Stimulated activated CD8-positive, alpha-beta memory T cell treated with anti-CD3 and anti-CD28 coated beads, Interleukin-15, amount 100 ng/mL, for 48 hours (primary cell): Measurements from ENCODE around the gene PXT1.
"Not testable (repeated sequence)": the region's sequence is repeated elsewhere in the genome, so short reads cannot be mapped to it uniquely, and the experiment has no call there.

Source experiments
- DNase-seq, 2 donors: peaks; one replicate each; pipeline ENCODE4 v3.0.0-alpha.2; 2020; ENCODE audit warnings: low read depth in 2 of 2

Gene PXT1

DNA sequence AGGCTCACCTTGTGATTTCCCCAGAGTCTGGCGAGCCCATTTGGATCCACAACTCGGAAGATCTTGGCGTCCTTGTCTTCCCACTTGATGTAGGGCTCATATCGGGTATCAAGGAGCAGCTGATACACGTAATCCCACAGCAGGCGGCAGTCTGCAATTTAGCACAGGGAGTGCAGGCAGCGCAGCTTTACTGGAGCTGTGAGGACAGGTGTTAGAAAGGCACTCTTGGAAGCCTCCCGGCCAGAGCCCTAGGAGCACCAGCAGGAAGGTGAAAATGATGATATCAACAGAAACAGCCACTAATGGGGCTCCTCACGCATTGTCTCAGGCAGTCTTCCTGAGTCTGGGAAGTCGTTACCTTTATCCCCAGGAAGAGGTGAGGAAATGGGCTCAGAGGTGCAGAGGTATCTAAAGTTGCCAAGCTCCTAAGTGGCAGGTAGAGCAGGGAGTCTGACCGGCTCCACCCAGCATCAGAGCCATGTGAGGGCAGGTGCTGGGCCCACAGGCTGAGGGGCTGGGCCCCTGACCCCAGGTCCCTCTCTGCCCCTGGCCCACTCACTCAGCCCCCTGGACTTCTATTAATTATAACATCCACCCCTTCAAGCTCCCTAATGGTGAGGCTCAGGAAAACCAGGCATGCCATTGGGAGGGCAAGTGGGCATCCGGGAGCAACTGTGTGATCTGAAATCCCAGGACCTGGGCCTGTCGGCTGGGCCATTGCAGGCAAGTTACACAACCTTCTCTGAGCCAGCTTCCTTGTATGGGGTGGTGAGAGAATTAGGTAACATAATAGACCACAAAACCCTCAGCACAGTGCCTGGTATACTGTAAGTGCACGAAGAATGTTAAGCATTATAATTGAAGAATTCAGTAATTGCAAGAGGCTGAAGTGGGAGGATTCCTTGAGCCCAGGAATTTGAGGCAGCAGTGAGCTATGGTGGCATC is 73.5 kb downstream of the PXT1 start:
- DNase-seq: no peak

DNA sequence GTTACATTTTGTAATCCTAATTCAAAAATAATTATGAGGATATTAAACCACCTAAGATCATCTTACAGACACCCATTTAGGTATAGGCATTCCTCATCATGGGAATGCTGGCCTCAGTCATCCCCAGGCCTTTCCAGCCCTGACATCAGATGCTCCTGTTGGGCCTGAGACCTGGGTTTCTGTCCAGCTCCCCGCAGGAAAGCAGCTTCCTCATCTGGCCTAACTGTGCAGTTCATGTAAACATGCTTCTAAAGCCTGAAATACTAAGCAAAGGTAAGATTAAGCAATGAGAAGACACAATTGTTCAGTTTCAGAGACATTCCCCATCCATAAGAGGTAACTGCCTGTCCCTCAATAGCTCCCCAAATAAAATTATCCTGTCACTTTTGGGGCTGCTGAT is 74.2 kb downstream of the PXT1 start:
- no peak for DNase-seq

DNA sequence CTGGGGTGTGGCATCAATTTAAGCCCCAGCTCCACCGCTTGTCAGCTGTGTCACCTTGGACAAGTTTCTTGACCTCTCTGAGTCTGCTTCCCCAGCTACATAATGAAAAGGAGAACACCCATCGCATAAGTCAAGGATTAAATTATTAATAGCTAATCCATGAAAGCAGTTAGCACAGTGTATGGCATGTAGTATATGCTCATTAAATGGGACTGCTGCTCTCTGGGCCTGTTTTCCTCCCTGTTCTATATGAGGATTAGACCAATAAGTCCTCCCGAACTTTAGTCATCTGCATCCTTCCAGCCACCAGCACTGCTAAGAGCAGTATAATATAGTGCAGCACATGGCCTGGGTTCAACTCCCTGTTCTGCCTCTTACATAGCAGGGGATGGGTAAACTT is 74.9 kb downstream of the PXT1 start:
- no peak for DNase-seq

DNA sequence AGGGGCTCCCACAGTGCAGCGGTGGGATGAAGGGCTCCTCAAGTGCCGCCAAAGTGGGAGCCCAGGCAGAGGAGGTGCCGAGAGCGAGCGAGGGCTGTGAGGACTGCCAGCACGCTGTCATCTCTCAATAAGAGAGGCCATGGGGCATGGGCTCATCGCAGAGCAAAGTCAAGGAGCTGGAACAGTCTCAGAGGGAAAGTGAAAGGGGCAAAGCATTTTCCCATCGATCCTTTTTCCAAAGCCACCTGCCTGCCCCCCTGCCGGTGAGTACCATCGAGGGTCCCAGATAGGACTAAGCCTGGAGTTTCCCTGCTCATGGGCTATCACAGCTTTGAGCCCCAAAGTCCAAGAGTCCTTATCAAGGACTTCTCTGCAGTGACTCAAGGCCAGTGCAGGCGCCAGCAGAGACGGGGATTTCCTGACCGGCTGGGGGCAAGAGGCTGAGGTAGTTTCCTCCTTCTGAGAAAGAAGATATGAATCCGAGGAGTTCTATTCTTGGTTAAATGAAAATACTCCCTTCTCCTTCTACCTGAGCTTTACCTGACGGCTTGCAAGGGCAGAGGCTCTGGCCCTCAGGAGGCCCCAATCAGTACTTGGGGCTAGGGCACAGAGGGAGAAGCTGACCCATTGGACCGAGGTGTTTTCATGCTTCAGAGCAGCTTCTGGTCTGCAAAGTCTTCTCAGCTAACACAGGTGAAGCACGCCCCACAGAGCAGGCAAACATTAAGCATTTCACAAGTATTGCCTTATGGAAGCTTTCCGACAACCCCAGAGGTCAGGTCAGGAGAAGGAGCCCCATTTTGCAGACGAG is 77.8 kb downstream of the PXT1 start:
- DNase-seq: no peak

DNA sequence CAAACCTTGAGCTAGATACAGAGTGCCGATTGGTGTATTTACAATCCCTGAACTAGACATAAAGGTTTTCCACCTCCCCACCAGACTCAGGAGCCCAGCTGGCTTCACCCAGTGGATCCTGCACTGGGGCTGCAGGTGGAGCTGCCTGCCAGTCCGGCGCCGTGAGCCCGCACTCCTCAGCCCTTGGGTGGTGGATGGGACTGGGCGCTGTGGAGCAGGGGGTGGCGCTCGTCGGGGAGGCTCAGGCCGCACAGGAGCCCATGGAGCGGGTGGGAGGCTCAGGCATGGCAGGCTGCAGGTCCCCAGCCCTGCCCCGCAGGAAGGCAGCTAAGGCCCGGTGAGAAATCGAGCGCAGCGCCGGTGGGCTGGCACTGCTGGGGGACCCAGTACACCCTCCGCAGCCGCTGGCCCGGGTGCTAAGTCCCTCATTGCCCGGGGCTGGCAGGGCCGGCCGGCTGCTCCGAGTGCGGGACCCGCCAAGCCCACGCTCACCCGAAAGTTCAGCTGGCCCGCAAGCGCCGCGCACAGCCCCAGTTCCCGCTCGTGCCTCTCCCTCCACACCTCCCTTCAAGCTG is 78.5 kb downstream of the PXT1 start:
- not testable (repeated sequence) for DNase-seq

DNA sequence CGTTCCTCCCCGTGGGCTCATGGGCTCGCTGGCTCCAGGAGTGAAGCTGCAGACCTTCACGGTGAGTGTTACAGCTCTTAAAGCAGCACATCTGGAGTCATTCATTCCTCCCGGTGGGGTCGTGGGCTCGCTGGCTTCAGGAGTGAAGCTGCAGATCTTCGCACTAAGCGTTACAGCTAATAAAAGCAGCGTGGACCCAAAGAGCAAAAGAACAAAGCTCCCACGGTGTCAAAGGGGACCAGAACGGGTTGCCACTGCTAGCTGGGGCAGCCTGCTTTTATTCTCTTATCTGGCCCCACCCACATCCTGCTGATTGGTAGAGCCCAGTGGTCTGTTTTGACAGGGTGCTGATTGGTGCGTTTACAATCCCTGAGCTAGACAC is 79.3 kb downstream of the PXT1 start:
- not testable (repeated sequence) for DNase-seq

DNA sequence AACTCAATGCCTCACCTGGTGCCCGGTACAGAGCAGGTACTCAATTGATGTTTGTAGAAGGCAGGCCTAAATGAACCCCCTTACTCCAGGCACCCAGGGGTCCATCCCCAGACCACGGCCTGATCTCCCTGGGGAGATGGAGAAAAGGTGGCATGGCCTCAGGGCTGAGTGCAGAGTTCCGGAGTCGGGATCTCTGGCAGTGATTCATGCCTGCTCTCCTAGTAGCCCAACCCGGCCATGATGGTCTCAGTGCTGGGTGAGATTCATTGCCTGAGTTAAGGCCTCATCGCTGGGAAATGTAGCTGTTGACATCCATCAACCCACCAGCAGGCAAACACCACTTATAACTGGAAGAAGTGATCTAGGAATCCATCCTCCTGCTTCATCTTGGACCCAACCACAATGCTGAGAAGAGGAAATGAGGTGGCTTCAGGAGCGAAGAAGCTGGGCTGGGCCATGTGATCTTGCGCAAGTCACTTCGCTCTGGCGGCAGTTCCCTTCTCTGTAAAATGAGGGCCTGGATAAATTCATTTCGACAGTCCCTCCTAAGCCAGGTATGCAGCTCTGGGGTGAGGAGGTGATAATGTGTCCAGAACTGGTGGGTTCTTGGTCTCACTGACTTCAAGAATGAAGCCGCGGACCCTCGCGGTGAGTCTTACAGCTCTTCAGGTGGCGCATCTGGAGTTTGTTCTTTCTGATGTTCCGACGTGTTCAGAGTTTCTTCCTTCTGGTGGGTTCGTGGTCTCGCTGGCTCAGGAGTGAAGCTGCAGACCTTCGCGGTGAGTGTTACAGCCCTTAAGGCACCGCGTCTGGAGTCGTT is 79.9 kb downstream of the PXT1 start:
- DNase-seq: no peak

DNA sequence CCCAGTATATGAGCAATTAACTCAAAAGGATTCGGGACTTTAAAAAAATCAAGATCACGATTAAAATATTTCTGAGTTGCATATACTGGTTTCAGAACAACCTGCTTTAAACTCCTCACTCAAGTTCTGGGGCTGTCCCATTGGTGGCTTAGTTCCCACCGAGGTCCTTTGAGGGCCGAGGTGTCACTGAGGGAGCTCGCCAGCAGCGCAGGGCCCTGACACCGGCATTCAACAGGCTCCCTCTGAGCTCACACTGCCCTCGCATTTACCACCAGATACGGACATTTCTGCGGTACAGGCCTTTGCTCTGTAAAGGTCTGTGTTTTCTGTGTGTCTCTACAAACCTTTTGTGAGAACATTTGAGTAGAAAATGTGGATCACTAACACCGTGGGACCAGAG is 81.6 kb downstream of the PXT1 start:
- no peak for DNase-seq

DNA sequence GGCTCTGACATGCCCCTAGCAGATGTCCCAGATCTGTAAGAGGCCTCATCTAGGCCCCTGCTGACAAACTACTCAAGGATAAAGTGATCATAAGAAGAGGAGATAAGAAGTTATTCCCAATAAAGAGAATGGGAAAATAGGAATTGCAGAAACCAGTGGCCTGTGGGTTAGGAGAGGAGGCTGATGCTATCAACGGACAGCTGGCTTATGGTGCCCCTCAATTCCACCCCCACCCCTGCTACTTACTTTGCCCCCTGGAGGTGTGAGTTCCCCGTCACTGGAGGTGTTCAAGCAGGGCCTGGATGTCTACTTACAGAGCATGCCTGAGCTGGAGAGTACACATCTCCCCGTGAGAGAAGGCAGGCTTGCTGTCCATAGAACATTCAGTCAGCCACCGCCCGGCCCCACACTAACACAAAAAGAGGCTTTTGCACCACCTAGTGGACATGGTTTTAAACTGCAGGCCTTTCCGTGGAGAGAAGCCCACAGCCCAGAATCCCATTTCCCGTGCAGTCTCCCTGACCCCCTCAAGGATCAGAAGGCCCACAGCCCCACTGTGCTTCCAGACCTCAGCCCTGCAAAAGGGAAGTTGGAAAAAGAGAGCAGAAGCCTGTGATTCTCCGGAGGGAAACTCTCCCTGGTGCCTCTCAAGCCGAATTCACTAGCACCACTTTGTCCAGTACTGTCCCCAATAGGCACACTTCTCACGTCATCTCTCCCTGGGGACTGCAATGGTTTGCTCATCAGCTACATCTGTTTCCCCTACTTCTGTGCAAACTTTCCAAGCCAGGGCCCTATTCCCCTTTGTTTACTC is 82.2 kb downstream of the PXT1 start:
- DNase-seq: peak; percentile 22 to 34

DNA sequence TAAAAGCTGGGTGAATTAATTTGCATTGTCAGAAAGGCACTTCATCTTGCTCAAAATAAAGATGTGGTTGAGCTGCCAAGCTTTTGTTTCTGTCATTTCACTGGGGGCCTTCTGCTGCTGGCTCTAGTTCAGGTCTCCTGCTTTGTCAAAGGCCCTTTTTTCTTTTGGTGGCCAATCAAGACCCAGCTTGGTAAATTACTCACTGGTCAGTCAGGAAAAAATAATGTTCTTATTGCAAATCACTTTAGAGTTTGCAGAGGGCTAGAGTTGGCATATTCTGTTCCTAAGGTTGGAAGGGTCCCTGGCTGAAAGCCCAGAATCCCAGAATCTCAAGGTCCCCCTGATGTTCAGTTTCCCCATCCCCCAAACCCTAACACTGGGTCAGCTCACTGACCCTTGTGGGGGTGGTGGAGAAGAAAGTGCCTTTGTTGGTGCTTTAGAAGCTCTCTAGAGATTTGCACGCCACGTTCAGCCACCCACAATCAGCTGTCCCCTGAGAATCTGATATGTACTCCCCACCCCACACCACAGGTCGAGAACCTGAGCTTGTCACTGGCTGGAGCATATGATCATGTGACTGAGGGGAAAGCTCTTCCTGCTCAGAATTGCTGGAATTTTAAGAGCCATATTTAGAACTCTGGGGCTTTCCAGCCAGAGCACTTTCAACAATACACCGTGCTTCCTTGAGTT is 84.3 kb downstream of the PXT1 start:
- no peak for DNase-seq

DNA sequence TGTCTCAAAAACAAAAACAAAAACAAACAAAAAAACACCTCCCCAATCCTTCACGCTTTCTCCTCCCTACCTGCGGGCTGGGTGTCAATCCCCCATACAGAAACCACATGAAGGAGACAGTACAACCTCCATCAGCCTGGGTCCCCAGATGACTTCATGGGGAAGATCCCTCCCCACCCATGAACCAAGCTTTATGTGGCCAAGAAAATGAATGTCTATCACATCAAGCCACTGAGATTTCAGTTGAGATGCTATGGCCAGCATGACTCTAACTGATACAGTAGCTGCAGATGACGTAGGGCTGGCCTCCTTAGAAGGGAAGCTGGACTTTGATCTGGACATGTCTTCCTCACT is 84.8 kb downstream of the PXT1 start:
- DNase-seq: peak in 1 of 2 donors; percentile 4

DNA sequence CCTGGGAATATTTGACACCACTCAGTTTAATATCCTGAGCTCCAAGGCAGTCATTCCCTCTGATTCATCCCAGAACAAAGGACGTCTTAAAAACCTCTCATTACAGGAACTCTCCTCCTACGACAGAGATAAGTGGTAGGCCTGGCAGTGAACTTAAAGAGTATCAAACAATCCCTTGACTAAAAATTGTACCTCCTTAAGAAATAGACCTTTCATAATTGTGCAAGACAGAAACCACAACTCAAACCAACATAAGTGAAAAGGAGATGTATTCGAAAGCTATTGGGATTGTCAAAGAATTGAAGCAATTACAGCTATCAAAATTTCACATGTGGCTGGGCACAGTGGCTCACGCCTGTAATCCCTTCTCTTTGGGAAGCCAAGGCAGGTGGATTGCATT is 86.8 kb downstream of the PXT1 start:
- no peak for DNase-seq

DNA sequence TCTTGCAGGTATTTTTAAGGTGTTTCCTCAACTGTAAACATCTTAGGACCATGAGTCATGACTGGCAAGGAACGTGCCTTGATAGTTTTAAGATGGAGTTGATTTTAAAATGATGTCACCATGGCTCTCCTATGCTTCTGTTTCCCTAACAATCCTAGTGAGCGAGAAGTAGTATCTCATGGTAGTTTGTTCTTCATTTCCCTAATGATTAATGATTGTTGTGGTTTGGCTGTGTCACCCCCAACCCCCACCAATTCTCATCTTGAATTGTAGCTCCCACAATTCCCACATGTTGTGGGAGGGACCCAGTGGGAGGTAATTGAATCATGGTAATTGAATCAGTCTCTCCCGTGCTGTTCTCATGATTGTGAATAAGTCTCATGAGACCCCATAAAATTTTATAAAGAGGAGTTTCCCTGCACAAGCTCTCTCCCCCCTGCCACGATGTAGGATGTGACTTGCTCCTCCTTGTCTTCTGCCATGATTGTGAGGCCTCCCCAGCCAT is 89.2 kb downstream of the PXT1 start:
- no peak for DNase-seq

DNA sequence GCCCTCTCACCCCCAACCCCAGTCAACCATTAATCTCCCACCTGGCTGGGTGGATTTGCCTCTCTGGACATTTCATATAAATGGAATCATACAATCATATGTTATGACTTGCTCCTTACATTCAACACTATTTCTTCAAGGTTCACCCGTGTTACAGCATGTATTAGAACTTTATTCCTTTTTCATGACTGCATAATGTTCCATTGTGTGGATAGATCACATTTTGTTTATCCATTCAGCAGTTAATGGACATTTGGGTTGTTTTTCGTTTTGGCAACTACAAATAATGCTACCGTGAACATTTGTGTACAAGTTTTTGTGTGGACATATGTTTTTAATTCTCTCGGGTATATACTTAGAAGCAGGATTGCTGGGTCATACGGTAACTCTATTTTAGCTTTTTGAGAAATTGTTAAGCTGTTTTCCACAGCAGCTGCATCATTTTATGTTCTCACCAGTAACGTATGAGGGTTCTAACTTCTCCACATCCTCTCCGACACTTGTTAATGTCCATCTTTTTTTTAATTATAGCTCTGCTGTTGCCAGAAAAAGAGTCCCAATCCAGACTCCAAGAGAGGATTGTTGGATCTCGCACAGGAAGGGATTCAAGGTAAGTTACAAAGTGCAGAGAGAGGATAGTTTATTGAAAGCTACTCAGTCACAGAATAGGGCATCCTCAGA is 90.0 kb downstream of the PXT1 start:
- no peak for DNase-seq

DNA sequence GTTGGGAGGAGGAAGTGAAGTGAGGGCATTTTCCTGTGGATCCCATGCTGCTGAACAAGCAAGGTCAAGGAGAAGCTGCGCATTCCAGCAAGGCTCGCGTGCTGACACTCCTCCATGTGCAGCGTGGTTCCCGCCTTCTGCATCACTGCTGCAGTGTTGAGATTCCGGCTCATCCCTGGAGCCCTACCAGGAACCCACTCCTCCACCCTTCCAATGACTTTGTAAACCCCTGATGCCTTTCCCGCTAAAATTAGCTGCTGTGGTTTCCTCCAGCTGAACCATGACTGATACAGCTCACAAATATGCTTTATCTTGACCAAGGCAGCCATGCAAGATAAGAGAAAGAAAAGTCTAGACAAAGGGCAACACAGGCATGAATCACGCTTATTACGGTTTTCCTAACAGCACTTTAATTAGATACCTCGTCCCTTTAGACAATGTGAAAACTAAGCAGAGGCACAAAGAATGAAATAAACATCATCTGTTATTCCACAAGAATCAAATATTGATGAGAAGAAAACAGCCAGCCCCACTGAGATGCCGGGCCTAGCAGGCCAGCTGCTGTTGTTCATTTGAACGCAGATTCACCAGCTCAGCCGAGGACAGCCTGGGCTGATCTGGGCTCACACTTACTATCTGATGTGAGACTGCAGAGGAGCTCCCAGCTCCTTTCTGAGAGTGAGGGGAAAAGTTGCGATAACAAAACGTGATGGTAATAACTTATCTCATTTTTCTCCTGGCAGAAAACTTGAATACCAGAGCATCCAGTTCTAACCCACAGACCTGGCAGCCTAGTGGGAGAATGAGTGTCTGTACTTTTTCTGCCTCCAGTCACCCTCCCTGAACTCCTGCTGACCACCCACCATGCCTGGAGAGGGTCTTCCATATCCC is 91.7 kb downstream of the PXT1 start:
- DNase-seq: no peak

DNA sequence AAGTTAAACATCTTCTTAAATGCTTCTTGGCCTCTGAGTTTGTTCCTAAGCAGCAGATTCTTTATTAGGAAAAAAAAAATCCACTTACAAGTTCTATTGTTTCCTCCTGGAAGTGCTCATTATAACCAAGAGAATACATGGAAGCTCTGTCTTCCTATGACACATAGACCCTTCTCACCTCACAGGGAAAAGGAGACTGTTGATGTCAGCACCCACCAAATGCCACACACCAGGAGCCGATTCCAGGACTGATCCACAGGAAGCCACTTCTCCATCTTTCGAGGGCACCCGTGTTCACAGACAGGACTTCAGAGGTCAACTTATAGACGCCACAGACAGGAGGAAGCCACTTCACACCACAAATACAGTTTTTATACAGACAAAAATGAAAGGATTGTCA is 92.6 kb downstream of the PXT1 start:
- DNase-seq: no peak

DNA sequence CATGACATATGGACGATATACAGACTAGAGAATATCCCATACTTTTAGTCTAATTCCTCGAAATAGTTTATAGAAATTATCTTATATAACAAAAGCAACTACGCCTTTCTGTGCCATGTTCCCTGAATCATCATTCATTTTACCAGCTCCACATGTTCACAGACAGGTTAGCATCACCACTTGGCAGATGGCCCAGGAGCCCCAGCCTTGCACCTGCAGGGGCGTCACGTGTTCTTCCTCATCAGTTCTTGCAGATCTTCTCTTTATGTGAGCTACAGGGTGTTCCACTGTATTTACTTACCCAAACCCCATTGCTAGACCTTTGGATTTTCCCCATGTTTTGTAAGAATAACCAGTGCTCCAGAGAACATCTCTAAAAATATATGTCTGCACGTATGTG is 93.4 kb downstream of the PXT1 start:
- no peak for DNase-seq

DNA sequence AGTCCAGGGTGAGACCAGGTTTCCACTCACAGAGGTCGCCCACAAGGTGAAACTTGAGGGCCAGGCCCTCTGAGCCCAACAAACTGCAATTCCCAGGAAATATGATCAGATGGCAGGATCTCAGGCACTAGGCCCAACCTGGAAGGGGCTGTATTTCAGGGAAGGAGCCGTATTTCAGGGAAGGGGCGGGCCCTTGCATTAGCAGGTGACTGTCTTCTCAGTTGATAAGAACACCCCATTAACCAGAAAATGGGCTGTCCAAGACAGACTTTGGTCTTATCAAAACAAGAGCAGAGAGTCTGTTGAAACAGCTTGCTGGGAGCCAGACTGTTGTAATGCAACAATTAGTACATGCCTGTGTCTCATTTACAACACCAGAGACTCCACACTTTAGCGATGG is 95.0 kb downstream of the PXT1 start:
- no peak for DNase-seq
